Inferior parietal cortex (tissue), 1 donor: ENCODE results near the gene CLDN3.
"Not testable (repeated sequence)": the region's sequence is repeated elsewhere in the genome, so short reads cannot be mapped to it uniquely, and the experiment has no call there.

ENCODE experiments used
- DNase-seq: peaks from one replicate; pipeline ENCODE4 v3.0.0-alpha.2; 2016; ENCODE audit errors: extremely low spot score

The CLDN3 gene

GRCh38 chr7:73737491-73738219 lies 32.4 kb downstream of the CLDN3 start:
- DNase-seq: no peak

GRCh38 chr7:73736885-73737284 lies 33.2 kb downstream of the CLDN3 start:
- DNase-seq: no peak

- DNase-seq: no peak
Observed at GRCh38 chr7:73735528-73735905, 34.6 kb downstream of the CLDN3 start.

- peak; percentile 65 for DNase-seq
Observed at GRCh38 chr7:73734619-73735527, 35.2 kb downstream of the CLDN3 start.

- DNase-seq: no peak
Observed at GRCh38 chr7:73732397-73732796, 37.7 kb downstream of the CLDN3 start.

- no peak for DNase-seq
Observed at GRCh38 chr7:73730485-73730884, 39.6 kb downstream of the CLDN3 start.

GRCh38 chr7:73728551-73728950 lies 41.5 kb downstream of the CLDN3 start:
- no peak for DNase-seq

GRCh38 chr7:73727952-73728351 lies 42.1 kb downstream of the CLDN3 start:
- no peak for DNase-seq

- DNase-seq: no peak
Observed at GRCh38 chr7:73726083-73726466, 44.0 kb downstream of the CLDN3 start.

GRCh38 chr7:73723813-73724212 lies 46.3 kb downstream of the CLDN3 start:
- no peak for DNase-seq

GRCh38 chr7:73722785-73723184 lies 47.3 kb downstream of the CLDN3 start:
- no peak for DNase-seq

GRCh38 chr7:73722182-73722581 lies 47.9 kb downstream of the CLDN3 start:
- not testable (repeated sequence) for DNase-seq

- no peak for DNase-seq
Observed at GRCh38 chr7:73721377-73721817, 48.7 kb downstream of the CLDN3 start.

- DNase-seq: not testable (repeated sequence)
Observed at GRCh38 chr7:73720443-73720842, 49.6 kb downstream of the CLDN3 start.

GRCh38 chr7:73719806-73720169 lies 50.3 kb downstream of the CLDN3 start:
- DNase-seq: no peak
